Measurements from ENCODE around the gene KLRD1.
"Not testable (repeated sequence)": the region's sequence is repeated elsewhere in the genome, so short reads cannot be mapped to it uniquely, and the experiment has no call there.

Gene KLRD1, protein sequence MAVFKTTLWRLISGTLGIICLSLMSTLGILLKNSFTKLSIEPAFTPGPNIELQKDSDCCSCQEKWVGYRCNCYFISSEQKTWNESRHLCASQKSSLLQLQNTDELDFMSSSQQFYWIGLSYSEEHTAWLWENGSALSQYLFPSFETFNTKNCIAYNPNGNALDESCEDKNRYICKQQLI

DNA sequence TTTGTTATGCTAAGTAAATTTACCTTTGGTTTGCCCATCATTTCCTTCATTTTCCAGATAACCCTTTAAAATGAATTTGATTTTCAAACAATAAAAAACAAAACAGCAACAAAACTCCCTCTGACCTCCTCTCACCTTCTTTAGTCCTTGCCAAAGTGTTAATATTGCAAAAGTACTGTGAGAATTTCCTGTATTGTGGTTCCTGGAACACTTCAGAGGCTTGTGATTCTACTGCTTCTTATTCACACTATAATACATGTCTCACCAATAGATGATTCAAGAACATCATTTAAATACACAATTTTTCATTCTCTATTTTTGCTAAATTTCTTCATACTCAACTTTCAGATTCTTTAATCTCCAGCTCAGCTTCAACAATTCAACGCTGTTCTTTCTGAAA lies at the start of gene KLRD1:
Gene KLRD1, plus strand, starts transcription at position 241 of the 400 bp plus-strand sequence. CDS start 208 bp downstream, outside the sequence.
- no peak for FAIRE-seq
- no peak for DNase-seq (ENCODE audit: insufficient read length, low spot score)

DNA sequence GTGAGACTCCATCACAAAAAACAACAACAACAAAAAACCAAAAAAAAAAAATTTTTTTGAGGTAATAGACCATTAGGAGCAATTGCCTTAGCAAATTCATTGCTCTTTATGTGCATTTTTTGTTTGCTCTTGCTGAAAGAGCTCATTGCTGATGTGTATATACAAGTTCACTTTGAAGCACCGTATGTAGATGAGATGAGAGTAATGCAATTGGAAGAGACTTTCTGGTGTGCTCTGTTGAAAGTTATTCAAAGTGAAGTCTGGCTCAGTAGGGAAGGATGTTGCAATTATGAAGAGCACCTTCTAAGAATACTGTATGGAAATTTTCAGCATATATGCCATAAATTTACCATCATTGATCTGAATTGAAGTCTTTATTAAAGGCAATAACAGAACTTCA lies 46.7 kb upstream of the KLRD1 start:
- no peak for FAIRE-seq
- DNase-seq (ENCODE audit: insufficient read length, low spot score): no peak

DNA sequence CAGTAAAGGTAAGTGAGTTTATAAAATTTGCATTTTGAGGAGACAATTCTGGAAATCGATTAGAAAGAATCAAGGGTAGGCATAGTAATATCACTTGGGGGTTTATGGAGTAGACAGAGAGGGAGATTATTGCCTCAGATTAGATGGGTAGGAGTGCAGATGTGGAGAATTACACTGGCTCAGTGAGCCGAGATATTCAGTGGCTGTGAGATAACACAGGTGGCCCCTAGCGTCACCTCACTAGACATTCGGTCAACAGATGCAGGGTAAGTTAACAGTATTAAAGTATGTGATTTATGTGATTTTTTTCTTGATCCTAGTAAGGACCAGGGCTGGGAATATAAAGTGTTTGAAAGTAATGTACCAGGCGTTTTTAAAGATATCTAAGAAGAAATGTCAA lies 39.6 kb upstream of the KLRD1 start:
- DNase-seq (ENCODE audit: insufficient read length, low spot score) (no peak), FAIRE-seq (no peak)

DNA sequence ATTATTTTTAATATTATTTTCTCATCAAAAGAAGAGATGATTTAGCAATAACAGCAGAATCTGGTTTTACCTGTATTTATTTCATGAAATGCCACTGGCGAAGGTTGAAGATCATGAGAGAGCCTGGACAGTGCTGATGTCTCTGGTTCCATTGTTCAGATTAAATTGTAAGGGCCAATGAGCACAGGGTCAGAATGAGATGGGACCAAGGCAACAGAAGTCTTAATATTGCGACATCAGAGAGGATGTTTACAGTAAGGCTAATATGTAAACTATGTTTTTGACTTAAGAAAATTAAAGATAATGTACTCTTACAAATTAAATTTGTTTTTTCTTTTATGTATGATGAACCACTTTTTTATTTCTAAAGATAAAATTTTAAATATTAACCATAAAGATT lies 35.2 kb upstream of the KLRD1 start:
- FAIRE-seq: no peak
- DNase-seq (ENCODE audit: insufficient read length, low spot score): no peak

DNA sequence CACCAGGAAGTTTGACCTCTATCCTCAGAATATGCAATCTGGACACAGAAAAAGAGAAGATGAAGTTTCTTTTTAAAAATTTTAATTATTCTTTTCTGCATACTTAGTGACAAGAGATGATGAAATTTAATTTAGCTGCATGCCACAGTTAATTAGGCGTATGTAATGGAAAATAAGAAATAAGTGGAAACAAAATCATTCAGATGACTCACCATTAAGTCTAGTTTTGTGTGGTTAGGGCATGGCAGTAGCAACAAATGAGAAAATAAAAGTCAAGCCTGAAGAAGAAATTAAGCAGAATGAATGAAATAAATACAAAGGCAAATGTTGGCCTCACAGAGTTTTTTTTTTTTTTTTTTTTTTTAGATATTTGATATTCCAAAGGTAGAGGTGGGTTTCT lies 30.9 kb upstream of the KLRD1 start:
- DNase-seq (ENCODE audit: insufficient read length, low spot score) (no peak), FAIRE-seq (no peak)

GRCh38 chr12:10278104-10278503 lies 29.6 kb upstream of the KLRD1 start:
- DNase-seq (ENCODE audit: insufficient read length, low spot score): no peak
- FAIRE-seq: no peak

GRCh38 chr12:10279937-10280336 lies 27.7 kb upstream of the KLRD1 start:
- FAIRE-seq (no peak), DNase-seq (ENCODE audit: insufficient read length, low spot score) (no peak)

- no peak for FAIRE-seq
- no peak for DNase-seq (ENCODE audit: insufficient read length, low spot score)
Measured at GRCh38 chr12:10283027-10283426, 24.6 kb upstream of the KLRD1 start.

- FAIRE-seq: no peak
Measured at GRCh38 chr12:10285919-10286318, 21.8 kb upstream of the KLRD1 start.

DNA sequence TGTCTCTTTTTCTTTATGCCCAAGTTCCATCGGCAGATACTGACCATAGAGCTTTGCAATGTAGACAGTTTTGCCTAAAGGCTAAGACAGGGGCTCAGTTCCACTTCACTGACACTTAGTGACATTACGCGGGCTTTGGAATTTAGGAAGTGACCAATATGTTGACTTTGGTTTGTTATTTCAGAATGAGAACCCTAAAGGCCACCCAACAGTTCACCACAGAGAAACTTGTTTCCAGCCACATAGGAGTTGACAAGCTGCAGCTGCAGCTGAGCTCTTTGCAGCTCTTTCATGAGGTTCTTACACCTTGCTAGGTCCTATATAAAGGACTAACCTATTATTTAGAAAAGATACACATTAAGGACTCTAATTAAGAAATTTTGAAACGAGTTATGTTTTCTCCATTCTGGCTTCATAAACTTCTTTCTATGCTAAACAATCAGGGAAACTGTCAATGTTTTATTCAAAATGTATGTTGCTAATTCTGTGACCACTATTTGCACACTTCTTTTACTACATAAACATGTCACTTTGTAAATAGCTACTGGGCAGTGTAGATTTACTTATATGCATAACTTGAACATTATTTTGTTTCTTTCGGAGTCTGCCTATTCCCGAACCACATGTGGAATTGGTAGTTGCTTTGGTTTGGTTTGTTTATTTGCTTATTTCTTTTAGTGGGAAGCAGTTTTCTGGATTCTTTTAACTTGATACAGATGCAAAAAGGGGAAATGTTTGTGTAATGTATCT lies 18.5 kb upstream of the KLRD1 start:
- DNase-seq (ENCODE audit: insufficient read length, low spot score): no peak
- FAIRE-seq: no peak

More at GRCh38 chr12:10285919-10286318, 21.8 kb upstream of the KLRD1 start:
- no peak for DNase-seq (ENCODE audit: insufficient read length, low spot score)

DNA sequence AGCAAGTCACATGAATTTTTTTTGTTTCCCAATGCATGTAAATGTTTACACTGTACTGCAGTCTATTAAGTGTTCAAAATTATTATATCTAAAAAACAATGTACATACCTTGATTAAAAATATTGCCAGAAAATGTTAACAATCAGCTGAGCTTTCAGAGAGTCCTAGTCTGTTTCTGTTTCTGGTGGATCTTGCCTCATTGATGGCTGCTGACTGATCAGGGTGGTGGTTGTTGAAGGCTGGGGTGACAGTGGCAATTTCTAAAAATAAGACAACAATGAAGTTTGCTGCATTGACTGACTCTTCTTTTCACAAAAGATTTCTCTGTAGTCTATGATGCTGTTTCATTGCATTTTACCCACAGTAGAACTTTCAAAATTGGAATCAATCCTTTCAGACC lies 16.6 kb upstream of the KLRD1 start:
- FAIRE-seq: peak; percentile 23
- DNase-seq (ENCODE audit: insufficient read length, low spot score): no peak

- DNase-seq (ENCODE audit: insufficient read length, low spot score) (no peak), FAIRE-seq (peak; percentile 66)
Measured at GRCh38 chr12:10293151-10293550, 14.5 kb upstream of the KLRD1 start.

DNA sequence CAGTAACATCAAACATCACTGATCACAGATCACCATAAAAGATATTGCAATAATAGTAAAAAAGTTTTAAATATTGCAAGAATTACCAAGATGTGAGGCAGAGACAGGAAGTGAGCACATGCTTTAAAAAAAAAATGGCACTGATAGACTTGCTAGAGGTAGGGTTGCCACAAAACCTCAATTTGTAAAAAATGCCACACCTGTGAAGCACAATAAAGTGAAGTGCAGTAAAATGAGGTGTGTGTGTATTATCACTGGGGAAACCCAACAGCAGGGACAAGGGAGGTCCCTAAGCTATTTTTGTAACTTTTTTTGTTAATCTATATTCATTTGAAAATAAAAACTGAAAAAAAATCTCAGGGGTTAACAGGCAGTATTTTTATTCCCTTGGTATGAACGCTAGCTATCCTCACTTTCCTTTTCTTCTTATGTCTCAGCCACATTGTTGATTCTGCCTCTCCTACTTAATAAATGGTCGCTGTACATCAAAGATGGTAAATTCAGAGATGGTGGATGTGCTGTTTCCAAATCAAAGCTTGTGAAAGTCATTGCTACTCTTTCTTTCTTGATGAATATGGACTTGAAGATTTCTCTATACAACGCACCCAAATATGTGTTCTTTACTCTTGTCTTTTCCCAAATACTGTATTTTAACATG lies 14.0 kb upstream of the KLRD1 start:
- DNase-seq (ENCODE audit: insufficient read length, low spot score) (no peak), FAIRE-seq (no peak)

DNA sequence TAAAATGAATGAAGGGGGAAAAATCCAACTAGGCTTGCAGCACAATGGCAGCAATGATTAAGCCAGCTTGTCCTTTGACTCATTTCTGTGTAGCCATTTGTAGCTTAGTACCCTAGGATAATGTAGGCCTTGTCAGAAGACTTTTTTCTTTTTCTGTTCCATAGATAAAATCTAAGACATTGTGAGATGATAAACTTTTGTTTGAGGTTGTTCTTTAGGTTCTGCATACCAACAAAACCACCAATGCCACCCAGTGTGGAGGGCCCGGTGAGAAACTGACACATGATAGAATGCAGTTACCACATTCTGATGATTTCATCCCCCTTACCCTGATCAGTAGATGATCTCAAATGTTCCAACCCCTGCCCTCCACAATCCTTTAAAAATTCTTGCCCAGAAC lies 6.6 kb upstream of the KLRD1 start:
- FAIRE-seq (no peak), DNase-seq (ENCODE audit: insufficient read length, low spot score) (no peak)

DNA sequence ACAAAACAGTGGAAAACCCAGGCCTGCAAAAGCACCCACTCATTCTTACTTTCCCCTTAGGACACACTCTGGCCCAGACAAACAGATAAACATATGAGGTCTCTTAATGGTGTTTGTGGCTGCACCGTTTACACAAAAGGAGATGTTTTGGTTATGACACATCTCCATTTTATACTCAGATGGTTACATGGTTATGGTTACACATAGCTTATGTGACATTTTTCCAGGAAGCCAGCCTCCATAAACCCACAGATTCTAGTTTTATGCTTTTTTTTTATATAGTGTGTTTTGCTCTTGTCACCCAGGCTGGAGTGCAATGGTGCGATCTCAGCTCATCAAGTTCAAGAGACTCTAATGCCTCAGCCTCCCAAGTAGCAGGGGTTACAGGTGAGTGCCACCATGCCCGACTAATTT lies 3.5 kb upstream of the KLRD1 start:
- DNase-seq (ENCODE audit: insufficient read length, low spot score): no peak

DNA sequence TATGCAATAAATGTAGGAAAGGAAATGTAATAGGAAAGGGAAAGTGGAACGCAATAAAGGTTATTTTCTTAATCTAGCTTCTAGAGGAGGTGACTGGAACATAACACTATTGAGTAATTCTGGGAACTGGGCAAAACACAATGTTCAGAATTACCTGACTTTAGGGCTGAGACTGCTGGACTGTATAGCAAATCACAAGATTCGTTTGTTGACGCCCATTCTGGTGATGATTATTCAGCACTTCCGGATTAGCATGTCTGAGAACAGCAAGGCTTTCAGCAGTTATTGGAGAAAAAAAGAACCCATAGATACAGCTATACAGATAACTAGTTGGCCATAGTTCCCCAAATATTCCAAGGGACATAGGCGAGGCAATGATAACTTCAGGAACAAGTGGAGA lies 2.3 kb upstream of the KLRD1 start:
- no peak for FAIRE-seq

More for the DNA sequence above, 3.5 kb upstream of the KLRD1 start:
- FAIRE-seq: no peak

DNA sequence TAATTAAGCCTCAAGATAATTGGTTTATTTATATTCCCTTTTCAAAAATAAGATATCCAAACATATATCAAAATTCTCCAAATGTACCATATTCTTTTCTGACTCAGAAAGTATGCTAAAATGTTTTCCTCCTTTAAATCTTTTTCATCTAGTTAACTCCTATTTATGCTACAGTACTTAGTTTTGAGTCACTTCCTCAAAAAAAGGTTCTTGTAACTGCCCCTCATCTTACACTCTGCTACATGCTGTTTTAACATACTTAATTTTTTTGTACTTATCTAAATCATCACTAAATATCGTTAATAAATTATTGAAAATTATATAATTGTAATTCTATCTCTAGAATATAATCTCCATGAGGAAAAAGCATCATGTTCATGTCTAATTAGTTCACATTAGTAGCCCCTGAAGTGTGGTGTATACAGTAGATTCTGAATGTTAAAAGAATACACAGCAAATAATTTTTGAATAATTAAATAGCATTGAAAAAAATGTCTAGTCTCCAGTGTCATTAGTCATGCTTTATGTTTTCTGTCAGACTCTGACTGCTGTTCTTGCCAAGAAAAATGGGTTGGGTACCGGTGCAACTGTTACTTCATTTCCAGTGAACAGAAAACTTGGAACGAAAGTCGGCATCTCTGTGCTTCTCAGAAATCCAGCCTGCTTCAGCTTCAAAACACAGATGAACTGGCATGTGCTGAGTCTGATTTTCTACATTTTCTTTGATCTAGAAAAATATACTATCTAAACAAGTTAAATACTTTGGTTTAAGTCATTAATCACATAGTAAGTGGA lies 3.5 kb downstream of the KLRD1 start:
- DNase-seq (ENCODE audit: insufficient read length, low spot score) (no peak), FAIRE-seq (no peak)

More for the DNA sequence above, 2.3 kb upstream of the KLRD1 start:
- DNase-seq (ENCODE audit: insufficient read length, low spot score): no peak

- DNase-seq (ENCODE audit: insufficient read length, low spot score) (no peak), FAIRE-seq (no peak)
Measured at GRCh38 chr12:10319388-10319787, 11.7 kb downstream of the KLRD1 start.

DNA sequence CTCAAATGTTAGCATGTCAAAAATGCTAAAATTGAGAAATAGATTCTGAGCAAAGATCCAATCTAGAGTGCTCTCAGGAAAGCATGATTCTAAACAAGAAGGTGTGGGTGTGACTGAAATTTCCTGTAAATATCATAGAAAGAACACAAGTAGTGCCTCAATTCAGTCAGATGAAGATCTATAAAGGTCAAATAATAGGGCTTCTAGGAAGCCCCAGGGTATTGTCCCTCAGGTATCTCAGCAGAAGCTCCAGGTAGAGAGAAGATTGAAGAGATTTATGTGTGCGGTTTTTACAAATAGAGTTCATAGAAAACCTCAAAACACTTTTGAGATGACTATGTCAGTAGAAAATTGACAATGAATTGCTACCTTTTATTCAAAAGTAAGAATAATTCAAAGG lies 13.0 kb downstream of the KLRD1 start:
- no peak for DNase-seq (ENCODE audit: insufficient read length, low spot score)

DNA sequence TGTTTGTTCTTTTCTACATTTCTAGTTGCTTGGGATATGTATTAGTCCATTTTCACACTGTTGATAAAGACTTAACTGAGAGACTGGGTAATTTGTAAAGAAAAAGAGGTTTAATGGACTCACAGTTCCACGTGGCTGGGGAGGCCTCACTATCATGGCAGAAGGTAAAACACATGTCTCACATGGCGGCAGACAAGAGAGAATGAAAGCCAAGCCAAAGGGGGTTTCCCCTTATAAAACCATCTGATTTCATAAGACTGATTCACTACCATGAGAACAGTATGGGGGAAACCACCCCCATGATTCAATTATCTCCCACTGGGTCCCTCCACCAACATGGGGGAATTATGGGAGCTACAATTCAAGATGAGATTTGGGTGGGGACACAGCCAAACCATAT lies 21.0 kb downstream of the KLRD1 start:
- not testable (repeated sequence) for DNase-seq (ENCODE audit: insufficient read length, low spot score); FAIRE-seq

More for the DNA sequence above, 13.0 kb downstream of the KLRD1 start:
- FAIRE-seq: no peak

DNA sequence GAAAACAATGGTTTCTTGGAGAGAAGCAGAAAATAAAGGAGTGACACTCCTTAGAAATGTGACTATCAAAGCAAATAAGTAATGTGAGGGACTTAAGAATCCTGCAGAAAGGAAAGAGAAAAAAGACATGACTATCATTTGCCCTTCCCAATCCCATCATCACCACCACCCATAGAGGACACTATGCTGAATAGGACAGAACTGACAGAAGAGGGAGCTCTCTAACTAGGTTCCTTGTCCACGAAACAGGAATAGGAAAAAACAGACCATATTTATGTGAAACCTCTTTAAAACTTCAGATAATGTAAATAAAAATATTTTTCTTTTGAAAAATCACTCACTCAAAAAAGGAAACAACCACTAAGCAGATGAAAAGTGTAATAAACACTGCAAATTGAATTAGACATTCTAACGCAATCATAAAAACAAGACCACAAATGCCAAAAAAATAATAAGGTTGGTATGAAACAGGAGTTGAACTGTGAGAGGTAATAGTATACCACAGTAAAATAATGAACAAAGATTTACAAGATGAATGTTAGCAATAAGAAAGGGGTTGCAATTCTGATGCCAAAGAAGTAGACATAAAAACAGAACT lies 24.1 kb downstream of the KLRD1 start:
- FAIRE-seq: peak; percentile 72
- DNase-seq (ENCODE audit: insufficient read length, low spot score): no peak

Data from GM19239 (cell line).